ENCODE data around the gene SERP2.

DNA sequence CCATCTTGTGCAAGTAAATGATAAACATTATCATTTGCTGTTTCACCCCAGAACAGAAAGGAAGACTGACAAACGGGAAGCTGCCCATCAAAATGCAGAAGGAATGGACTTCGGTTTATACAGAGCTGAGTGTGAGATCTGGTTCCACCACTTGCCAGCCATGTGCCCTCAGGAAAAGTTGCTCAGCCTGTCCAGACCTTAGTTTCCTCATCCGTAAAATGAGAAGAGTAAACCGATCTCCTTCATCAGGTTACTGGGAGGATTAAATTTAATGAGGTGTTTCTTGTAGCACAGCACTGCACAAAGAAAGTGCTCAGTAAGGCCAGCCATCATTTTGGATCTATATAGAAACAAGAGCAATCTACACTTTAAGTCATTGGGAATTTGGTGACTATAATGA, 36.7 kb upstream of the SERP2 start:
- TF ChIP-seq, protein P1, sequence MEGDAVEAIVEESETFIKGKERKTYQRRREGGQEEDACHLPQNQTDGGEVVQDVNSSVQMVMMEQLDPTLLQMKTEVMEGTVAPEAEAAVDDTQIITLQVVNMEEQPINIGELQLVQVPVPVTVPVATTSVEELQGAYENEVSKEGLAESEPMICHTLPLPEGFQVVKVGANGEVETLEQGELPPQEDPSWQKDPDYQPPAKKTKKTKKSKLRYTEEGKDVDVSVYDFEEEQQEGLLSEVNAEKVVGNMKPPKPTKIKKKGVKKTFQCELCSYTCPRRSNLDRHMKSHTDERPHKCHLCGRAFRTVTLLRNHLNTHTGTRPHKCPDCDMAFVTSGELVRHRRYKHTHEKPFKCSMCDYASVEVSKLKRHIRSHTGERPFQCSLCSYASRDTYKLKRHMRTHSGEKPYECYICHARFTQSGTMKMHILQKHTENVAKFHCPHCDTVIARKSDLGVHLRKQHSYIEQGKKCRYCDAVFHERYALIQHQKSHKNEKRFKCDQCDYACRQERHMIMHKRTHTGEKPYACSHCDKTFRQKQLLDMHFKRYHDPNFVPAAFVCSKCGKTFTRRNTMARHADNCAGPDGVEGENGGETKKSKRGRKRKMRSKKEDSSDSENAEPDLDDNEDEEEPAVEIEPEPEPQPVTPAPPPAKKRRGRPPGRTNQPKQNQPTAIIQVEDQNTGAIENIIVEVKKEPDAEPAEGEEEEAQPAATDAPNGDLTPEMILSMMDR (conservative IDR thresholded peaks at IDR 0.05; ENCODE audit: low read depth, low read length), result no peak
- no peak for TF ChIP-seq EZH2 (IDR thresholded peaks at IDR 0.05; ENCODE audit: low read length, unreplicated experiment)

Measured in PC-3 (cell line).